B cell (primary cell): ENCODE data around the gene KRTAP4-5.

ENCODE experiments used
- CTCF ChIP-seq: fragments of 200-600 bp; IDR thresholded peaks from one replicate; pipeline ENCODE4 v1.8.0; 2022; ENCODE audit warnings: antibody characterized with exemption, mild to moderate bottlenecking
- EZH2 ChIP-seq: IDR thresholded peaks from 2 replicates; pipeline ENCODE4 v1.6.1; 2012; ENCODE audit warnings: borderline replicate concordance, low read depth, mild to moderate bottlenecking, moderate library complexity, low read length; ENCODE audit not compliant: insufficient read depth, poor library complexity, severe bottlenecking

GRCh38 chr17:41176744-41177387 lies 27.2 kb upstream of the KRTAP4-5 start:
- no peak for TF ChIP-seq CTCF
- TF ChIP-seq EZH2: no peak
